HG03025 (cell line): ENCODE results near the gene ZBTB25.
A peak's percentile ranks its signal among the peaks of the same experiment; 100 is the strongest.
"Not testable (repeated sequence)": the region's sequence is repeated elsewhere in the genome, so short reads cannot be mapped to it uniquely, and the experiment has no call there.

Experiments
- ATAC-seq: cut with Tn5 transposase; IDR thresholded peaks from one replicate; pipeline ENCODE4 v1.9.1; 2021; ENCODE audit warnings: mild to moderate bottlenecking, moderate library complexity; ENCODE audit not compliant: unreplicated experiment, low FRiP score

The ZBTB25 gene

GRCh38 chr14:64503434-64504309 is at the start of gene ZBTB25:
Gene ZBTB25 (minus strand): TSS chr14:64503838. CDS start chr14:64490533, 13,305 bp downstream.
- peak; percentile 57 for ATAC-seq

- ATAC-seq, result no peak
Measured at GRCh38 chr14:64550621-64551333, 47.1 kb upstream of the ZBTB25 start.

- no peak for ATAC-seq
Measured at GRCh38 chr14:64549791-64550620, 46.4 kb upstream of the ZBTB25 start, which contains the start of gene PPP1R36. Gene PPP1R36 (plus strand): TSS chr14:64549961. CDS start chr14:64549998, 37 bp downstream.

- ATAC-seq, result no peak
Measured at GRCh38 chr14:64549016-64549415, 45.4 kb upstream of the ZBTB25 start.

- no peak for ATAC-seq
Measured at GRCh38 chr14:64544607-64545312, 41.1 kb upstream of the ZBTB25 start.

- ATAC-seq, result no peak
Measured at GRCh38 chr14:64542836-64543201, 39.2 kb upstream of the ZBTB25 start.

- ATAC-seq, result no peak
Measured at GRCh38 chr14:64541972-64542835, 38.6 kb upstream of the ZBTB25 start.

- no peak for ATAC-seq
Measured at GRCh38 chr14:64541261-64541971, 37.8 kb upstream of the ZBTB25 start.

- ATAC-seq, result peak; percentile 93
Measured at GRCh38 chr14:64540208-64541202, 36.9 kb upstream of the ZBTB25 start, which contains the start of gene HSPA2. Gene HSPA2 (plus strand): TSS chr14:64540741. CDS start chr14:64540850, 109 bp downstream.

- no peak for ATAC-seq
Measured at GRCh38 chr14:64536488-64537245, 33.0 kb upstream of the ZBTB25 start.

- ATAC-seq, result no peak
Measured at GRCh38 chr14:64531567-64531966, 27.9 kb upstream of the ZBTB25 start.

- no peak for ATAC-seq
Measured at GRCh38 chr14:64525354-64525753, 21.7 kb upstream of the ZBTB25 start.

GRCh38 chr14:64522591-64523355 is 19.1 kb upstream of the ZBTB25 start:
- no peak for ATAC-seq

- no peak for ATAC-seq
Measured at GRCh38 chr14:64520699-64521098, 17.1 kb upstream of the ZBTB25 start.

GRCh38 chr14:64518229-64518628 is 14.6 kb upstream of the ZBTB25 start:
- ATAC-seq, result no peak

GRCh38 chr14:64517667-64518066 is 14.0 kb upstream of the ZBTB25 start:
- not testable (repeated sequence) for ATAC-seq
